ENCODE measurements around the gene HTT-AS.

- TF ChIP-seq, protein P1, sequence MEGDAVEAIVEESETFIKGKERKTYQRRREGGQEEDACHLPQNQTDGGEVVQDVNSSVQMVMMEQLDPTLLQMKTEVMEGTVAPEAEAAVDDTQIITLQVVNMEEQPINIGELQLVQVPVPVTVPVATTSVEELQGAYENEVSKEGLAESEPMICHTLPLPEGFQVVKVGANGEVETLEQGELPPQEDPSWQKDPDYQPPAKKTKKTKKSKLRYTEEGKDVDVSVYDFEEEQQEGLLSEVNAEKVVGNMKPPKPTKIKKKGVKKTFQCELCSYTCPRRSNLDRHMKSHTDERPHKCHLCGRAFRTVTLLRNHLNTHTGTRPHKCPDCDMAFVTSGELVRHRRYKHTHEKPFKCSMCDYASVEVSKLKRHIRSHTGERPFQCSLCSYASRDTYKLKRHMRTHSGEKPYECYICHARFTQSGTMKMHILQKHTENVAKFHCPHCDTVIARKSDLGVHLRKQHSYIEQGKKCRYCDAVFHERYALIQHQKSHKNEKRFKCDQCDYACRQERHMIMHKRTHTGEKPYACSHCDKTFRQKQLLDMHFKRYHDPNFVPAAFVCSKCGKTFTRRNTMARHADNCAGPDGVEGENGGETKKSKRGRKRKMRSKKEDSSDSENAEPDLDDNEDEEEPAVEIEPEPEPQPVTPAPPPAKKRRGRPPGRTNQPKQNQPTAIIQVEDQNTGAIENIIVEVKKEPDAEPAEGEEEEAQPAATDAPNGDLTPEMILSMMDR (IDR thresholded peaks at IDR 0.05; ENCODE audit: insufficient read depth, low read length, poor library complexity, severe bottlenecking): no peak
- no peak for TF ChIP-seq EZH2phosphoT487 (conservative IDR thresholded peaks at IDR 0.05; ENCODE audit: low read length)
Observed at GRCh38 chr4:3019145-3019846, 55.0 kb downstream of the HTT-AS start.
